Esophagus muscularis mucosa (tissue), 3 donors: ENCODE results near the gene TIAL1.

Source experiments
- CTCF ChIP-seq, 3 experiments: fragments of 200-600 bp in 2 of 3; fragments of 450-650 bp in 1 of 3; sonication (generic) in 2 of 3; IDR thresholded peaks; one replicate each; pipeline ENCODE4 v1.5.1; 2017 to 2019; ENCODE audit warnings: antibody characterized with exemption in 3 of 3, mild to moderate bottlenecking in 2 of 3, moderate library complexity in 1 of 3
- POLR2A ChIP-seq: fragments of 450-650 bp; IDR thresholded peaks from one replicate; pipeline ENCODE4 v1.6.1; 2017; ENCODE audit warnings: antibody characterized with exemption, moderate library complexity, mild to moderate bottlenecking, low read depth

- TF ChIP-seq POLR2A (no peak), CTCF (IDR thresholded peaks at IDR 0.05) (no peak)
Measured at GRCh38 chr10:119642556-119643111, 45.9 kb upstream of the TIAL1 start.
